Choroid plexus epithelial cell (primary cell): ENCODE results near the gene ABHD10.
A peak's percentile ranks its signal among the peaks of the same experiment; 100 is the strongest.

Experiments
- DNase-seq: peaks from one replicate; pipeline ENCODE4 v3.0.0-alpha.2; 2010; ENCODE audit warnings: low read depth
- H3K4me3 ChIP-seq: 2 replicates; pipeline ENCODE4 v1.5.1; 2011; ENCODE audit warnings: low read depth, mild to moderate bottlenecking, control low read depth, low read length, moderate library complexity
- TF ChIP-seq, protein P1 (sequence below): conservative IDR thresholded peaks from 2 replicates; pipeline ENCODE4 v1.5.1; 2011; ENCODE audit warnings: low read depth, mild to moderate bottlenecking, control low read depth, inconsistent platforms, low read length, moderate library complexity

ABHD10 gene

GRCh38 chr3:111961461-111962164, 17.2 kb upstream of the ABHD10 start:
- no peak for DNase-seq
- no peak overlapping the region for H3K4me3 ChIP-seq
- TF ChIP-seq, protein P1, sequence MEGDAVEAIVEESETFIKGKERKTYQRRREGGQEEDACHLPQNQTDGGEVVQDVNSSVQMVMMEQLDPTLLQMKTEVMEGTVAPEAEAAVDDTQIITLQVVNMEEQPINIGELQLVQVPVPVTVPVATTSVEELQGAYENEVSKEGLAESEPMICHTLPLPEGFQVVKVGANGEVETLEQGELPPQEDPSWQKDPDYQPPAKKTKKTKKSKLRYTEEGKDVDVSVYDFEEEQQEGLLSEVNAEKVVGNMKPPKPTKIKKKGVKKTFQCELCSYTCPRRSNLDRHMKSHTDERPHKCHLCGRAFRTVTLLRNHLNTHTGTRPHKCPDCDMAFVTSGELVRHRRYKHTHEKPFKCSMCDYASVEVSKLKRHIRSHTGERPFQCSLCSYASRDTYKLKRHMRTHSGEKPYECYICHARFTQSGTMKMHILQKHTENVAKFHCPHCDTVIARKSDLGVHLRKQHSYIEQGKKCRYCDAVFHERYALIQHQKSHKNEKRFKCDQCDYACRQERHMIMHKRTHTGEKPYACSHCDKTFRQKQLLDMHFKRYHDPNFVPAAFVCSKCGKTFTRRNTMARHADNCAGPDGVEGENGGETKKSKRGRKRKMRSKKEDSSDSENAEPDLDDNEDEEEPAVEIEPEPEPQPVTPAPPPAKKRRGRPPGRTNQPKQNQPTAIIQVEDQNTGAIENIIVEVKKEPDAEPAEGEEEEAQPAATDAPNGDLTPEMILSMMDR: no peak

DNA sequence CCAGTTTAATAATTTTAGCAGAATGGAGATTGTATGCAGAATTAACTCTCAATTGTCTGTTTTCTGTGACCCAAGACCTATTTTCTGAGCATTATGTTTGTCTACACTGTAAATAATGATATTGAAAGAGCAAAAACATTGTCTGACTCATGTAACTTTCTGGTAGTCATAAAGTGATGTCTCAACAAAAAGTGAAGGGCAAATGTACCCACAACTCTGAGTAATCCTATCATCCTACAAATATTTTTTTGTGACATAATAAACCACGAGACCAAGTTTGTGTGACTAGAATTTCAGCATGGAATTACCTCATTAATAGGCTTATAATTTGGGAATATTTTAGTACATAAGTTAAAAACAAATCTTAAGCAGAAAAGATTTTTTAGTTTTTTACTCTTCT, 15.4 kb upstream of the ABHD10 start:
- DNase-seq: peak; percentile 86
- TF ChIP-seq, protein P1: no peak
- no peak overlapping the region for H3K4me3 ChIP-seq

DNA sequence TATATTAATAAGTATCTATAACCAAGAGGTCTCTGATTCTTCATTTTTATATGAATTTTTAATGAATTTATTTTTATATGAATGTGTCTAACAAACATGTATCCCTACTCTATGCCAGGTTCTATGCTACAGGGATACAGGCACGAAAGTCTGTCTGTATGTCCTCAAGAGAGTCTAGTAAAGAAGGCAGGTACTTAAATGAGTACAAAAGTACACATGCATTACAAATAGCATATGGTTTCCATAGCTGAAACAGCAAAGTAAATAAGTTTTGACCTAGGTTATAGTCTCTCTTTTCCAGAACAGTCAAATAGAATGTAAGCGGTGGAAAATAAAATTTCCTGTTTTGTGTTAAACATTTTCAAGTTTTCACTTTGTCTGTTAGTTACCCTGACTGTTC, 13.3 kb upstream of the ABHD10 start:
- no peak overlapping the region for H3K4me3 ChIP-seq
- TF ChIP-seq, protein P1: no peak
- no peak for DNase-seq

DNA sequence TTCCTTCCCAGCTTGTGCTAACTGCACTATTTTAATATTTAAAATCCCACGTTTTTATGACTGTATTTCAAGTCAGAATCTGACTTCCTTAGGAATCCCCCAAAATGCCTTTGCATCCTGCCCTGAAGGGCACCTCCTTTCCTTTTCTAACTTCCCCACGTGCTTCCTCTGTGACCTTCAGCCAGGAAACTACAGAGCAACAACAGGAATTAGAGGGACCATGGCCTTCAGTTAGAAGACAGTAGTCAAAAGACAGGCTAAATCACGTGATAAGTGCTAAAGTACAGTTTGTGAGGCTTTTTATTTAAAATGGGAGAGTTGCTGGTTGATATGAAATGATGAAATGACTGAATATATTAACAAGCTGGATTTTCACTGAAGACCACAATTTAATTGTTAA, 11.8 kb upstream of the ABHD10 start:
- TF ChIP-seq, protein P1: no peak
- DNase-seq: no peak
- H3K4me3 ChIP-seq: no peak overlapping the region

DNA sequence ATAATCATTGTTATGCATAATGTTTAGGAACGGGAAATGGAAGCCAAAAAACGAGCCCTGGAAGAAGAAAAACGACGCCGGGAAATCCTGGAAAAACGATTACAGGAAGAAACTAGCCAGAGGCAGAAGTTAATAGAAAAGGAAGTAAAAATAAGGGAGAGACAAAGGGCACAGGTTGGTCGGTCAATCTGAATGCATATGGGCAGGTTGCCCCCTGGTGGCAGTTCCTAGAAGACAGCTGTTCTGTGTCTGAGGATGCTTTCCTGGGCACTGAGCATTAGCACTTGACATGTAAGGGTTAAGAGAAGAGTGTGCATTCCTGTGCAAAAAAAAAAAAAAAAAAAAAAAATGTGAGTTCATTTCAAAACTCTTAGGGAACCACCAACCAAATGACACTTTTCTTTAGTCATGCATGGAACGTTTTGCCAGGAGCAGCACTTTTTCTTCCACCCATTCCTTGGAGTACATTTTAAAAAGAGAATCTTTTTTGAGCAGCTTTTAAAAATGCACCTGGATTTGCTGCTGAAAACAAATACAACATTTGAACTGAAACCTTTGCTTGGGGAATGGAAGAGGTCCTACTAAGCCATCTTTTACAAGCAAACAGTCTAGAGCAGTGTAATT, 11.1 kb upstream of the ABHD10 start:
- no peak overlapping the region for H3K4me3 ChIP-seq
- TF ChIP-seq, protein P1: peak; percentile 95
- DNase-seq: peak; percentile 90

DNA sequence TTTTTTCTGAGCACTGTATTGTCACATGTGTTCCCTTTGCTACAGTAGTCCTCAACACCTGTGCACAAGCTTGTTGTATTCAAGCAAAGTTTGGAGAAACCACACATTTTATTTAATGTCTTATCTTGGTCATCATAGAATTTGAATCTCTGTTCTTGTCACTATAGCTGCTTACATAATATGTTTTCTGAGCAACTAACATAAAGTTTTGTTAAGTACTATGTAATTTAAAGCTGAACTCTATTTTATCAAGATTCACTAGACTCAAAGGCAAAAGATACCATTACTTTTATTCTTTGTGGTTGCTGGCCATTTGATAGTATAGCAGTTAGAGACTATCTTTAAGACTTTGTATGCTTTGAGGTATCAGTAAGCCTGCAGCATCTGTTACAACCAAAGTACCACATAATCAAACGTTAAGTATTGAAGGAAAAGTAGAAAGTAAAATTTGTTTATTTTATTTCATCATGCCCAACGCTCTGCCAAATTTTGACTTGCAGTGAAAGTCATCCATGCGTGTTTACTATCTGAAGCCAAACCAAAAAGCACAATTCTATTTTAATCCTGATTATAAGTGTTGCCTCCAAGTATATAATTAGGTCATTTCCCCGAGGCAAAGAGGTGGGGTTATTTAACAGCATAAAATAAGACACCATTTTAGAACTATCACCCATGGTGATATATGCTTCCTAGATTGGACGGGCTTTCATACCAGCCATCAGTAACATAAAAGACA, 10.3 kb upstream of the ABHD10 start:
- no peak overlapping the region for H3K4me3 ChIP-seq
- DNase-seq: no peak
- TF ChIP-seq, protein P1: no peak
